ENCODE data around the gene SETD6. TPM values are rescaled to one million over a fixed set of nuclear protein-coding genes. Genes with fewer than 3 reads are reported as not detected.

SETD6 gene
- total and polyA plus RNA-seq, 2 of the 13 experiments (the other 11 are each of a cell fraction or from before 2014, with no cell fraction given), result 24.0 to 25.7 TPM

- no TSS peak for BruUV-seq (replicated peaks)
- no peaks in the 10 kb centered on the region for H3K36me3 ChIP-seq (replicated peaks in 1 of 2; ENCODE audit: control insufficient read depth in 1 of 2, insufficient read depth in 2 of 2, low read length in 2 of 2)
- H3K9me3 ChIP-seq (ENCODE audit: low read length), result no peaks in the 10 kb centered on the region
- H2AFZ ChIP-seq (ENCODE audit: low read length), result no peak overlapping the region
- no peak overlapping the region for H3K9ac ChIP-seq (ENCODE audit: insufficient read depth, low read depth, low read length)
- ATAC-seq, result no peak
- DNase-seq (ENCODE audit: low spot score), result no peak
- no peak overlapping the region for H3K4me3 ChIP-seq (replicated peaks in 1 of 3; ENCODE audit: insufficient read depth in 1 of 3, low read depth in 2 of 3, low read length in 3 of 3)
- no peak overlapping the region for H3K4me2 ChIP-seq (ENCODE audit: low read depth, low read length)
- peaks cover 11 to 61% of the 10 kb centered on the region in 2 experiments for H3K27me3 ChIP-seq (ENCODE audit: control insufficient read depth in 1 of 2, insufficient read depth in 2 of 2, low read length in 2 of 2)
- WGBS (ENCODE audit: low lambda C conversion rate), result 67% methylated on average over 13 of the region's 13 CpGs
- H4K20me1 ChIP-seq (ENCODE audit: insufficient read depth, low read length), result peaks cover 3% of the 10 kb centered on the region; the same call in 1 of the 2 replicates
- H3K4me1 ChIP-seq (ENCODE audit: insufficient read depth, low read length), result peaks cover 16% of the 10 kb centered on the region; the same call in 1 of the 2 replicates
- no peaks in the 10 kb centered on the region for H3K79me2 ChIP-seq (ENCODE audit: insufficient read depth, low read length)
- CTCF ChIA-PET (ENCODE audit: low intra/inter-chr PET ratio, low total read pairs), result no interaction called here
- POLR2A ChIA-PET, result no interaction called here
- in situ Hi-C loops (cut with HindIII; ENCODE audit: extremely low pct_ligation_motif_present, low pct_unique_long_range_greater_than_20kb), result no loop called here
- intact Hi-C loops (cut with micrococcal nuclease; ENCODE audit: unreplicated experiment), result no loop called here
- no peak overlapping the region for H3K27ac ChIP-seq (ENCODE audit: extremely low read length, insufficient read depth, low read length)
- FAIRE-seq, result no peak
- no peak for TF ChIP-seq MEIS2 (CRISPR knock-in tag; IDR thresholded peaks at IDR 0.05)
- TF ChIP-seq HMG20B (CRISPR knock-in tag; conservative IDR thresholded peaks at IDR 0.05), result no peak
- no peak for TF ChIP-seq ZNF878 (CRISPR knock-in tag; IDR thresholded peaks at IDR 0.05)
- no peak for TF ChIP-seq ELK4 (CRISPR knock-in tag; IDR thresholded peaks at IDR 0.05; ENCODE audit: borderline replicate concordance)
- no peak for TF ChIP-seq SNAPC5 (CRISPR knock-in tag; IDR thresholded peaks at IDR 0.05; ENCODE audit: borderline replicate concordance)
- no peak for TF ChIP-seq ZNF318 (CRISPR knock-in tag; IDR thresholded peaks at IDR 0.05)
- TF ChIP-seq ZNF10 (CRISPR knock-in tag; IDR thresholded peaks at IDR 0.05; ENCODE audit: borderline replicate concordance, low read depth), result no peak
- no peak for TF ChIP-seq ZNF563 (CRISPR knock-in tag; IDR thresholded peaks at IDR 0.05)
- no peak for TF ChIP-seq ZBTB33 (CRISPR knock-in tag; IDR thresholded peaks at IDR 0.05)
- no peak for TF ChIP-seq ZC3H13 (CRISPR knock-in tag; IDR thresholded peaks at IDR 0.05)
- TF ChIP-seq ARID3A (IDR thresholded peaks at IDR 0.05; ENCODE audit: low read depth, low read length), result no peak
Observed at GRCh38 chr16:58465817-58466216, 49.5 kb upstream of the SETD6 start.

All from HepG2 (cell line).